PFSK-1 (cell line): Measurements from ENCODE around the gene TMEM19.

Experiments
- POLR2AphosphoS5 ChIP-seq: IDR thresholded peaks from 2 replicates; pipeline ENCODE4 v1.6.1; 2012; ENCODE audit warnings: low read depth, mild to moderate bottlenecking, control low read depth, low read length, moderate library complexity
- REST ChIP-seq, 2 experiments: IDR thresholded peaks; 2 replicates each; pipeline versions ENCODE4 v1.6.1 to v1.8.0; 2011 to 2012; ENCODE audit warnings: low read depth in 2 of 2, low read length in 2 of 2, control low read depth in 1 of 2, inconsistent platforms in 1 of 2, mild to moderate bottlenecking in 1 of 2, moderate library complexity in 1 of 2; ENCODE audit not compliant: insufficient read depth in 1 of 2

- TF ChIP-seq POLR2AphosphoS5: no peak
- no peak for TF ChIP-seq REST (IDR thresholded peaks at IDR 0.05; ENCODE audit: insufficient read depth in 1 of 2, low read depth in 2 of 2, low read length in 2 of 2)
Measured at GRCh38 chr12:71731439-71732356, 45.8 kb downstream of the TMEM19 start.
